ENCODE results near the gene GRIN2A.

- TF ChIP-seq, protein P1, sequence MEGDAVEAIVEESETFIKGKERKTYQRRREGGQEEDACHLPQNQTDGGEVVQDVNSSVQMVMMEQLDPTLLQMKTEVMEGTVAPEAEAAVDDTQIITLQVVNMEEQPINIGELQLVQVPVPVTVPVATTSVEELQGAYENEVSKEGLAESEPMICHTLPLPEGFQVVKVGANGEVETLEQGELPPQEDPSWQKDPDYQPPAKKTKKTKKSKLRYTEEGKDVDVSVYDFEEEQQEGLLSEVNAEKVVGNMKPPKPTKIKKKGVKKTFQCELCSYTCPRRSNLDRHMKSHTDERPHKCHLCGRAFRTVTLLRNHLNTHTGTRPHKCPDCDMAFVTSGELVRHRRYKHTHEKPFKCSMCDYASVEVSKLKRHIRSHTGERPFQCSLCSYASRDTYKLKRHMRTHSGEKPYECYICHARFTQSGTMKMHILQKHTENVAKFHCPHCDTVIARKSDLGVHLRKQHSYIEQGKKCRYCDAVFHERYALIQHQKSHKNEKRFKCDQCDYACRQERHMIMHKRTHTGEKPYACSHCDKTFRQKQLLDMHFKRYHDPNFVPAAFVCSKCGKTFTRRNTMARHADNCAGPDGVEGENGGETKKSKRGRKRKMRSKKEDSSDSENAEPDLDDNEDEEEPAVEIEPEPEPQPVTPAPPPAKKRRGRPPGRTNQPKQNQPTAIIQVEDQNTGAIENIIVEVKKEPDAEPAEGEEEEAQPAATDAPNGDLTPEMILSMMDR (IDR thresholded peaks at IDR 0.05), result no peak
- TF ChIP-seq POLR2A (IDR thresholded peaks at IDR 0.05) (no peak), POLR2AphosphoS5 (IDR thresholded peaks at IDR 0.05) (no peak)
Measured at GRCh38 chr16:9845661-9846361, 336.4 kb downstream of the GRIN2A start.
